HG02852 (cell line): Measurements from ENCODE around the gene STAB2.

Experiments used
- ATAC-seq: cut with Tn5 transposase; IDR thresholded peaks from one replicate; pipeline ENCODE4 v1.9.1; 2021; ENCODE audit warnings: mild to moderate bottlenecking, moderate library complexity; ENCODE audit not compliant: unreplicated experiment

Gene STAB2

DNA sequence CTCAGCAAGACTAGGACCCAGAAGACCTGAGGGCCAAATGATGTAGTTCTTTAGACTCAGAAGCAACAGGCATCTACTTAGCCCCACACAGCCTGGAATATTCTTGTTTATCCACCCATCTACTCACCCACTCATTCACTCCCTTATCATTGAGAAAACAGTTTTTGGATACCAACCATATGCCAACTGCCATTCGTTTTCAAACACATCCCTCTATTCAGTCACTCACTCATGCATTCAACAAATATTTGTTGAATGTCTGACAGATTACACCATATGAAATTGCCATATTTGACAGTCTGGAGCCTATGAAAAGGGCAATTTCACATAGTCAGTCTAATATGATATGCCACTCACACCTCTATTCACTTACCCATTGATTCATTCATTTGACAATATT lies 150.8 kb downstream of the STAB2 start:
- no peak for ATAC-seq

DNA sequence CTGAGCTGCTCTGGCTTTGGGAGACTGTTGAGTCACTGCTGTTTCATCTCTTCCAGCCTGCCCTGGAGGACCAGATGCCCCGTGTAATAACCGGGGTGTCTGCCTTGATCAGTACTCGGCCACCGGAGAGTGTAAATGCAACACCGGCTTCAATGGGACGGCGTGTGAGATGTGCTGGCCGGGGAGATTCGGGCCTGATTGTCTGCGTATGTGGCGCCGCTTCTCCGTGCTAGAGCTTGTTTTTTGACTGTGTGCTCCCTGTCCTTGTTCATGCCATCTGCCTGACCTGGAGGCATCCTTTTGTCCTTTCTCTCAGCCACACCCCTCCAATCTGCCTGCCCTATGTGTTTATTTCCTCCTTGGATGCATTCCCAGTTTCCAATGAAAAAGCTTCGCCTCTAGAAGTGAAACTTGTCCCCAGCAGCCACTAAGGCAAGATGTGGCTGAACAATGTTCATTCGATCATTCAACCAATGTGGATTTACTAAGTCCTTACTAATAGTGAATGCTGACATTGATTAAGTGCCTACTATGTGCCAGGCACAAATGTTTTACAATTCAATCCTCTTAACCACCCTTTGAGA lies 155.4 kb downstream of the STAB2 start:
- no peak for ATAC-seq

DNA sequence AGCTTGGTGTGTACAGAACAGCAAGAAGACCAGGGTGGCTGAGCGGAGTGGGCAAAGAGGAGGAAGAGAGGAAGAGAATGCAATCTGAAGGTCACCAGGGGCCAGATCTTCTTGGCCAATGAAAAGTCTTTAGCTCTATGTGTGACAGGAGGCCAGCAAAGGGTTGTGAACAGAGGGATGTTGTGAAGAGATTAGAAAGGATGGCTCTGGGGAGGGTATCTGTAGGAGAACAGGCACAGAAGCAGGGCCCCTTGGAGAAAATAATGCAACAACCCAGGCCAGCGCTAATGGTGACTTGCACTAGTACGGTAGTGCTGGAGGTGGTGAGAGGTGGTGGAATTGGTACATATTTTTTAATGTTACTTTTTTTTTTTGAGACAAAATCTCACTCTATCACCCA lies 156.7 kb downstream of the STAB2 start:
- no peak for ATAC-seq

DNA sequence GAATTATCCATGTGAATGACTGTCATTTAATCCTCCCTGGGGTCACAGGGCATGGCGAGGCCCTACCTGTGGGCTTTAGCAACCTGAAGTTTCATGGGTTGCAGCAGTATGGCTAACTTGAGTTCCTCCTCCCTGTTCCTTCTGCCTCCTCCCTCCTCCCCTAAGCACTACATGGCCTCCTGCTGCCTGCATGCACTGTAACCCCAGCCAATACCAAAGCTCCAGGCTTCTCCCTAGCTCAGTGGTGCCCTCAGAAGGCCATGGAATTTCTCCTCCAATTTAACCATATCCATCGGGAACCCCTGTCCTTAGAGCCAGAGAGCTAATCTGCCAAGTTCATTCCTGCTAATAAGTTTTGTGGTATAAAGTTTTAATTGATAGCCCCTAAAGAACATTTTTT lies 158.9 kb downstream of the STAB2 start:
- ATAC-seq, result no peak

DNA sequence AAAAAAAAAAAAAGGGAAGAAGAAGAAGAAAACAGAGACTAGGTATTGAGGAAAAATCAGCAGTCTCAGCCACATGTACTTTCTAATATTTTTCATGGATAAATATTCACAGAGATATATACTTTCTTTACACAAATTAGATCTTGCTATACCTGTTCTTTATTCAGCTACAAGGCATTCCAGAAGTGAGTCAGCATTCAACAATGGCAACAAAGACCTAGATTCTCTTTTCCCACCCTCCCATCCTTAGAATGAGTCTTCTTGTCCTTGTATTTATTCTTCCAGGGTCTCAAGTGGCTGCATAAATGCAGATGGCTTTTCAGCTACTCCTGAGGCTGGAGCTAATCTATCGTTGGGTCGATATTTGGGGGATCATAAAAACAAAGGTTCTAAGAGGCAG lies 160.9 kb downstream of the STAB2 start:
- ATAC-seq, result no peak

DNA sequence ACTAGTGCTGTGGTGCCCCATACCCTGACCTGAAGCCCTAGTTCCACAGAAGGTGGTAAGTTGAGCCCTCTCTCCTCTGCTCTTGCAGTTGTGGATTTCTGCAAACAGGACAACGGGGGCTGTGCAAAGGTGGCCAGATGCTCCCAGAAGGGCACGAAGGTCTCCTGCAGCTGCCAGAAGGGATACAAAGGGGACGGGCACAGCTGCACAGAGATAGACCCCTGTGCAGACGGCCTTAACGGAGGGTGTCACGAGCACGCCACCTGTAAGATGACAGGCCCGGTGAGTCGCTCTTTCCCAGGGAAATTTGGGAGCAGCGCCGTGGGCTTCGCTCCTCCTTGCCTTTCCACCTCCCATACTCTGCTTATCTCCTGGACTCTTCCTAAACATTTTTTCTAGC lies 161.8 kb downstream of the STAB2 start:
- ATAC-seq, result no peak

DNA sequence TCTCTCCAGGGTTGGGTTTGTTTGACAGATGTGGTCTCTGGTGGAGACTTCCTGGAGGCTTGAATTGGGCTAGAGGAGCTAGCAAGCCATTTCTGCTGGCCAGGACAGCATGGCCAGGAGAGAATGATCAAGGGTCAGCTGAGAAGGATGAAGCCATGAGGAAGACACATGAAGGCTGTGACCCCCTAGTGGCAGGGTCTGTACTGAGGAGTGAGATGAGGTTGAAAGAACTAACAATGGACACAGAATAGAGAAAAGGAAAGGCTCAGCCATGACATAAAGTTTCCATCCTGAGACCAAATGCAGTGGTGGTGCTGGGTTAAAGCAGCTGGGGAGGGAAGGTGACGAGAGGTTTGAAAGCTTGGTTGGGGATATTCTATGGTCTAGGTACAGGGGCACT lies 164.1 kb downstream of the STAB2 start:
- ATAC-seq, result no peak

DNA sequence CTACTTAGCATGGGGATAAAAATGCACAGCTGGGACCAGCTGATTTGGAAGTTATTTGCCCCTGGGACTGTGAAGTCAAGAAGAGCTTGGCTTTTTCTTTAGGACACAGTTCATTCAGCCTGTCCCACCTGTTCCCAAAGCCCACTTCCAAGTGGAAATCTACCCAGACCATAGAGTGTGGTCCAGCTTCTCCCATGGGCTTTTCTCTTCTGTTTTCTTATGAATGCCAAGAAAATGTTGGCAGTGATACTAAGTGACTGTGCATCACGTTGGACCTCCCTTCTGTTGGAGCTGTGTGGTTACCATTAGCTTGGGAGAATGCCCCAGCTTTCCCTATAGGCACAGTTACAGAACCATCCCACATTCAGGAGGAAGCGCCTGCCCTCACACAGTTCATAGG lies 164.5 kb downstream of the STAB2 start:
- ATAC-seq, result no peak

DNA sequence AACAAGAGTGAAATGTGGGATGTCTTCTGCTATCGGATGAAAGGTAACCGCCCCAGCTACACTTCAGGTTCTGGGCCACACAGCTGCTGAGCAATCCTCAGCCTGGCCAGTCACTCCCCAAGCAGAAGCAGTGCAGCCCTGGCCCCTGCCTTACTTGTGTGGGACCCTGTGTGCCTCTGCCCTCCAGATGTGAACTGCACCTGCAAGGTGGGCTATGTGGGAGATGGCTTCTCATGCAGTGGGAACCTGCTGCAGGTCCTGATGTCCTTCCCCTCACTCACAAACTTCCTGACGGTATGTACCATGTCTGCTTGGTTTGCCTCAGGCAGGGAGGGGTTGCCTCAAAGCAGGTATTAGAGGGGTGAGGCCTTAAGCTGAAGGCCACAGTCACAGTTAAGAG lies 168.4 kb downstream of the STAB2 start:
- ATAC-seq, result no peak

DNA sequence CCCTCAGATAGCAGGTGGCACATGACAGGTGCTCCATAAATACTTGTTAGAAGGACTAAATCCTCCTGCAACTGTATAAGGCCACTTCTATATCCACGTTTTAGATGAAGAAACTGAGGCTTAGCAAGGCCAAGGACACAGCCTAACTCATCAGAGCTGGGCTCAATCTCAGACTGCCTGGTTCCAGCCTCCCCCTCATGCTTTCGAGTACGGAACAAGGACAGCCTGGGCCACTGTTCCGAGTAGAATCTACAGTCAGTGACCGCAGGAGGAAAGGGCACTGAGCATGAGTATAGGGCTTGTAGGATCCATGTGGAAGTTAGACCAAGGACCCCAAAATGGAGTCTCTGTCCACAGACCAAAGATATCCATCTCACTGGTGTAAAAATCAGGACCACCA lies 169.4 kb downstream of the STAB2 start:
- ATAC-seq, result no peak

DNA sequence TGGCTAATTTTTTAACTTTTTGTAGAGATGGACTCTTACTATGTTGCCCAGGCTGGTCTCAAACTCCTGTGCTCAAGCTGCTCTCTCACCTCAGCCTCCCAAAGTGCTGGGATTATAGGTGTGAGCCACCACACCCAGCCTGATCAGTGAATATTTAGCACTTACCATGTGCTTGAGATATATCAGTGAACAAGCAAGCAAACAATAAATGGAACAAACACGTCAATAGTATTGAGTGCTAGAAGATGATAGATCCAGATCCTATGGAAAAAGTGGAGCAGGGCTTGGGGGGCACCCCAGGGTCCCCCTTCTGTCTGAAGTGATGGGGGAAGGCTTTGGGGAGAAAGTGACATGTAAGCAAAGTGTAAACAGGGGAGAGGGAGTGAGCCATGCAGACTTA lies 170.2 kb downstream of the STAB2 start:
- no peak for ATAC-seq

DNA sequence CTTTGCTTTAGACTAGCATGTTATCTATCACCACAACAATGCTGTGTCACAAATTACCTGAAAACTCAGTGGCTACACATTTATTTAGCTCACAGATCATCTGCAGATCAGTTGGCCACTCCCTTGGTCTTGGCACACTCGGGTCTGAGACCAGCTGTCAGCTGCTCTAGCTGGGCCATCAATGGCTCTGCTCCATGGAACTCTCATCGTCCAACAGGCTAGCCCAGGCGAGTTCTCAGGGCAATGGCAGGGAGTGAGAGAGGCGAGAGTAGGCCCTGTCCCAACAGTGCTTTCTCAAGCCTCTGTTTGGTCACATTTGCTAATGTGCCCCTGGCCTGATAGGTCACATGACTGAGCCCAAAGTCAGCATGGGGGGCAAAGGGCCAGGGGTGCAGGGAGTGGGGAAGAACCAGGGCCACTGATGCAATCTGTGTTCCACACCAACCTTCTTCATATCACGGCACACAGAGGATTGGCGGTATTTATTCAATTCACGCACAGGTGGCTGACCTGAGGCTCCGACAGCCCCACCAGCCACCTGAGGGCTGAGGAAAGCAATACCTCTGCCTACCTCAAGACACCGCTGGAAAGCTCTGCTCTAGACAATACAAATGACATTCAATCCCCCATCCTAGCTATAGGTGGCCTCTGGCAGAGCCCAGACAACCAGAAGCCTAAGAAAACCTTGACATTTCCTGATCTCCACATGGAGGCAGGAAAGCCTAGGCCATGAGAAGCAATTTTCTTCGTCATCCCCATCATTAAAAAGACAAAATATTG lies 171.4 kb downstream of the STAB2 start:
- no peak for ATAC-seq

DNA sequence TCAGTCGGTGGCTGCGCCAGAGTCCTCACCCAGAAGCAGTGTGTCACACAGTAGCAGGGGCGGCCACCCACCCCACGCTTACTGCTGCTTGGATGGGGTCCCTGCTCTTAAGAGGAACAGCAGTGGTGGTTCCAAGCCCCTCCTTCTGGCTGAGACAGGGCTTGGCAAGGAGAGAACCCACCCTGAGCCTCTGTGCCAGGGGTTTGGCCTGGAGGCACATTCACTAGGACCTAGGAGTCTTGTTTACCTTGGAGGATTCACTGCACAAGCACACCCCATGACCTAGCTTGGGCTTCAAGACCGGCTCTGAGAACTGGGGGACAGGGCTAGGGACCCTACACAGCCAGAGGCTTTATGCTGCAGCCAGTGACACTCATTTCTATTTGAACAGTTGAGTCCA lies 175.4 kb downstream of the STAB2 start:
- no peak for ATAC-seq

DNA sequence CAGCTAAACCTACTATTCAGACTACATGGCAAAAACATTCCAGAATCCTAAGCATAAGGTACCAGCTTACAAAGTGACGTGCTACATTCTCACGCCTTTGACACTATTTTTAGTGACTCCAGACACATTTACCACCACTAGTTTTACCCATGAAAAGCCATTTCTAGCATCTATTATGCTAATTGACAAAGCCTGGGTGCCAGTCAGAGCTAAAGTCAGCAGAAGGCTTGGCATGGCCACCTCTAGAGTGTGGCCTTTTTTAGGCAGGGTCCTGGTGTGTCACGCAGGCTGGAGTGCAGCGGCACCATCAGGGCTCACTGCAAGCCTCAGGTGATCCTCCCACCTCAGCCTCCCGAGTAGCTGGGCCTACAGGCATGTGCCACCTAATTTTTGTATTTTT lies 178.2 kb downstream of the STAB2 start:
- ATAC-seq, result no peak

DNA sequence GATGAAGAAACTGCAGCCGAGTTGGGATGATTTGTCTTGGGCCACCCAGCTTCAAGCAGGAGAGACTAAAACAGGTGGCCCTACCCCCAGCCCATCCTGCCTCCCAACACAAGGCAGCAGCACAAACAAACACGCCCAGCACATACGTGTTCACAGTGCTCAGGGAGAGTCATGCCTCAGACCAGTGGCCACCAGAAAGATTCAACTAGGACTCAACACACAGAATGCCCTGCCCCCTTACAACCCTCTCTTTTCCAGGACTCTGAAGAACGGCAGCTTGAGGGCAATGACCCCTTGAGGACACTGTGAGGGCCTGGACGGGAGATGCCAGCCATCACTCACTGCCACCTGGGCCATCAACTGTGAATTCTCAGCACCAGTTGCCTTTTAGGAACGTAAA lies 179.0 kb downstream of the STAB2 start:
- no peak for ATAC-seq

DNA sequence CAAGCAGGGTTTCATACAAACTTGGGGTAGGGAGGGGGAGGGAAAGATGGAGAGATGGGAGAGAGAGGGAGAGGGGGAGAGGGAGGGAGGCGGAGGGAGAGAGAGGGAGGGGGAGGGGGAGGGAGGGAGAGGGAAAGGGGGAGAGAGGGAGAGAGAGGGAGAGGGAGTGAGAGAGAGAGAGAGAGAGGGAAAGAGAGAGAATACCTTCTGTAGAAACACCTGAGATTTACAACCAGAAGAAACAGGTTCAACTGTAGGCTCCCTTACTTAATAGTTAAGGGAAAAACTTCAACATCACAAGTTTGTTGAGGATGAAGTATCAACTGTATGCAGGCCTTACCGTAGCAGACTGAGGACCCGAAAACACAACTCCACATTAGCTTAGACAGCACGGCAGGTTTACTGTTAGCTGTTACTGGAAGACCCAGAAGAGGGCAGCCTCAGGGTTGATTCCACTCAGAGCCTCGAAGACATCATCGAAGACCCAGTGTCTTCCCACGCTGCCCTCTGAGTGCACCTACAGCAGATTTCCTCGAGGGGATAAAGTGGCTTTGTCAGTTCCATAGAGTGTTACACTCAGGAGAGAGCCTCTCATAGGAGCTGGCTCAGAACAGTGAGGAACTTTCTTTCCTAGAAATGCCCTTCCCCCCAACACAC lies 181.5 kb downstream of the STAB2 start:
- ATAC-seq, result no peak

DNA sequence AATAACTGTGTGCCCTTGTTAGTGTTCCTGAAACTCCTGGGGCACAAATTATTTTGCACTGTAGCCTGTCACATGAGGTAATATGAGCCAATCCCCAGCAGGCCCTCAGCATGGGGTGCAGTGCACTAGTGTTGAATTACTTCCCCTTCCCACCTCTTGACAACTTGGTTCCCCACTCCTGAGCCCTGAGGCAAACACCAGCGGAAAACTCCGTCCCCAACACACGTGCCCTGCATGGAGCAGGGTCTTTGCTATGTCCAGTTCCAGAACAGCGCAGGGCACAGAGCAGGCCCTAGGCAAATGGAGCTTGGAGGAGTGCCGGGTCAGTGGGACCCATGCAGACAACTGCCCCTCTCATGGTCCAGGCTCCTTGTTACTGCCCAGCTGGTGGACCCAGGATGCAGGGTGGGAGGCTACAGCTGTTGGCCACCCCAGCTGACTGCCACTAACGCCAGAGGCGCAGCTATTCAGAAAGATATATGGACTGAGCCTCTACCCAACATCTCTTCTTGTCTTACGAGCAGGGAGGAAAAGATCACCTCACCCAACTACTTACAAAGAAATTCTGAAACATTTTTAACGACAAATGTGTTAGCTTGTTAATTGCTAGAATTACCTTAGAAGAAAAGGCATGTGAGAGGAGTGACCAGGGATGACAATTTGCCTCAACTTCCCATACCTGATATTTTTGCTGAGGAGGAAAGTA lies 182.3 kb downstream of the STAB2 start:
- ATAC-seq, result no peak

DNA sequence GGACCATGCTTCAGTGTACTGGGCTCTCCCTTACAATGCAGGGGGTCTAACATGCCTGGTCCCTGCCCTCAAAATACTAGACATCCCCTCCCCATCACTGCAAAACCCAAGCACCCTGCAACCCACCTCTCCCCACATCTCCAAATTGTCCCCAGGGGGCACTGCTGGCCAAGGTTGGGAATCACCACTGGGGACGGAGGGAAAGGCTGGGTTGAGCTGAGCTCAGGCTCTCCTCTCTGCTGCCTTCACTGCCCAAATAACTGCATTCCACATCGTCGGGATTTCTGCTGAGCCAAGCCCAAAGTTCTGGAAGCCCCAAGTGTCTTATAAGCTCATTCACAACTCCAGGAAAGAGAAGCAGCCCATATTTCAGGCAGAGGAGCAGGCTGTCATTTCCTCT lies 184.4 kb downstream of the STAB2 start:
- no peak for ATAC-seq

DNA sequence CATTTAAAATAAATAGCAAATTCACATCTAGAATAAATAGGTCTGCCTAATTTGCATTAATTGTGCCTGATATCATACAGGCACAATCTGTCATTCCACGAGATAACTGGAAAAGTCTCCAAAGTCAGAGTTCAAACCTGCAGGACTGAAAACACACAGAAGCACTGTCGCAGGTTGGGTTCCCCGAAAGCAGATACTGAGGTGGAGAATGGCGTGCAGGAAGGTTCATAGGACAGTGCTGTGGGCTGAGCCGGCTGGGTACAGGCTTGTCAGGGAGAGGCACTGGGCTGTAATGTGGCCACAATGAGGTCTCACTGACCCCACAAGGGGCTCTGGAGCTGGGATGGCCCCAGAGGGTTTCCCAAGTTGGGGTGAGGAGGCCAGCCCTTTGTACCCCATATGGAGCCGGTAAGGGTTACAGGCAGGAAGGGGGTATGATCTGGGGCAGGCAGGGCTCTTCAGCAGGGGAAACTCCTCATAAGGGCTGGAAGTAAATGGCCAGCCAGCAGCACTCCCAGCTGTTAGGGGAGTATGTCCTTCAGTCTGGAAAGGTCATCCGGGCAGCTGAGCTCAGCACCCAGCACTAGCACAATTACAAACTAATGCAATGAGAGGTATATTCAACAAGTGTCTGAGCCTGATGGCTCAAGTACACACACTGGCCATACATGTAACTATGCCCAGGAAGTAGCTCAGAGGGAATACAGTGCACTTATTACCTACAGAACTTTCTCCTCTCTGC lies 185.5 kb downstream of the STAB2 start:
- no peak for ATAC-seq

DNA sequence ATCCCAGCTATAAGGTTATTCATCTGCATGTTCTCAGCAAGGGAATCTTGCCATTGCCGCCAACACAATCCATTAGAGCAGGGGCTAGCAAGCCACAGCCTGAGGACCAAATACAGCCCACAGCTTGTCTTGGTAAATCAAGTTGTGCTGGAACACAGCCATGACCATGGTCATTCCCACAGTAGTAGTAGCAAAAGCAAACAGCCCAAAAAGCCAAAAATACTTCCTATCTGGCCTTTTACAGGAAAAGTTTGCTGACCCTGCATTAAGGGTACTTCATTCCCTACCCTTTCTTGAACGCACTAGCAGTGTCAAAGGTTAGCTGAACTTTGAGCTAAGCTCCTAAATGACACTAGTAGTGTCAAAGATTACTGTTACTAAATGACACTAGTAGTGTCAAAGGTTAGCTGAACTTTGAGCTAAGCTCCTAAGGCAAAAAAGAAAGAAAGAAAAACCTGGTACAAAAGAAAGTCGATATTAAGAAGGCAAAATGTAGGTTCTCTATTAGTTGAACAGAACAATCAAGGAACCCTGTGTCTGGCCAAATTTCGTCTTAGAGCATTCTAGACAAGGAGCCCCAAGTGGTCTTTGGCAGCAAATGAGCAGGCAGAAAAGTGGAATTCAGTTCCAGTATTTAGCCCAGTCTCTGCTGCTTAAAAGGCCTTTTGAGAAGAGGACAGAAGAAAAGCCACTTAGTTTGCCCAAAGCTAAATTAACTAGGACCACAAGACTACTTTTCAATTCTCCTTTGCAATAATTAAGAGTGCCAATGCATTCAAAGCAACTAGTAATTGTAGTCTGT lies 186.2 kb downstream of the STAB2 start:
- no peak for ATAC-seq
